Measurements from ENCODE around the gene CCDC171.
"Not testable (repeated sequence)": the region's sequence is repeated elsewhere in the genome, so short reads cannot be mapped to it uniquely, and the experiment has no call there.

The CCDC171 gene

DNA sequence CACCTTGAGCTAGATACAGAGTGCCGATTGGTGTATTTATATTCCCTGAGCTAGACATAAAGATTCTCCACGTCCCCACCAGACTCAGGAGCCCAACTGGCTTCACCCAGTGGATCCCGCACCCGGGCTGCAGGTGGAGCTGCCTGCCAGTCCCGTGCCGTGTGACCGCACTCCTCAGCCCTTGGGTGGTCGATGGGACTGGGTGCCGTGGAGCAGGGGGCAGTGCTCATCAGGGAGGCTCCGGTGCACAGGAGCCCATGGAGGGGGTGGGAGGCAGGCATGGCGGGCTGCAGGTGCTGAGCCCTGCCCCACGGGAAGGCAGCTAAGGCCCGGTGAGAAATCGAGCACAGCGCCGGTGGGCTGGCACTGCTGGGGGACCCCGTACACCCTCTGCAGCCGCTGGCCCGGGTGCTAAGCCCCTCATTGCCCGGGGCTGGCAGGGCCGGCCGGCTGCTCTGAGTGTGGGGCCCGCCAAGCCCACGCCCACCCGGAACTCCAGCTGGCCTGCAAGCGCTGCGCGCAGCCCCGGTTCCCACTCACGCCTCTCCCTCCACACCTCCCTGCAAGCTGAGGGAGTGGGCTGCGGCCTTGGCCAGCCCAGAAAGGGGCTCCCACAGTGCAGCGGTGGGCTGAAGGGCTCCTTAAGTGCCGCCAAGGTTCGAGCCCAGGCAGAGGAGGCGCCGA is 147.2 kb downstream of the CCDC171 start:
- DNase-seq, result not testable (repeated sequence)

GRCh38 chr9:15707000-15707399 is 154.2 kb downstream of the CCDC171 start:
- DNase-seq, result no peak

- no peak for DNase-seq
Observed at GRCh38 chr9:15711531-15711930, 158.7 kb downstream of the CCDC171 start.

DNA sequence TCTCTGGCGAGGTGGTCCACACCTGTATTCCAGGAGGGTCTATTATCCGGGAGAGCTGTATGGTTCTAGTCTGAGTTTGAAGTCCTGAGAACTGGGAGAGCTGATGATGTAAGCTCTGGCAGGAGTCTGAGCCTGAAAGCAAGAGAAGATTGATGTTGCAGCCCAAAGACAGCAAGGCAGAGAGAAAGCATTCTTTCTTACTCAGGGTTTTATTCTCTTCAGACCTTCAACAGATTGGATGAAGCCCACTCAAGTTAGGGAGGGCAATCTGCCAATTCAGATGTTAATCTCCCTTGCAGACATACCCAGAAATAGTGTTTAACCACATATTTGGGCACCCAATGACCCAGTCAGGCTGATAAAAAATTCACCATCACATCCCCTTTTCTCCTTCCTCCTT is 159.1 kb downstream of the CCDC171 start:
- DNase-seq, result no peak

- no peak for DNase-seq
Observed at GRCh38 chr9:15714746-15715145, 161.9 kb downstream of the CCDC171 start.

DNA sequence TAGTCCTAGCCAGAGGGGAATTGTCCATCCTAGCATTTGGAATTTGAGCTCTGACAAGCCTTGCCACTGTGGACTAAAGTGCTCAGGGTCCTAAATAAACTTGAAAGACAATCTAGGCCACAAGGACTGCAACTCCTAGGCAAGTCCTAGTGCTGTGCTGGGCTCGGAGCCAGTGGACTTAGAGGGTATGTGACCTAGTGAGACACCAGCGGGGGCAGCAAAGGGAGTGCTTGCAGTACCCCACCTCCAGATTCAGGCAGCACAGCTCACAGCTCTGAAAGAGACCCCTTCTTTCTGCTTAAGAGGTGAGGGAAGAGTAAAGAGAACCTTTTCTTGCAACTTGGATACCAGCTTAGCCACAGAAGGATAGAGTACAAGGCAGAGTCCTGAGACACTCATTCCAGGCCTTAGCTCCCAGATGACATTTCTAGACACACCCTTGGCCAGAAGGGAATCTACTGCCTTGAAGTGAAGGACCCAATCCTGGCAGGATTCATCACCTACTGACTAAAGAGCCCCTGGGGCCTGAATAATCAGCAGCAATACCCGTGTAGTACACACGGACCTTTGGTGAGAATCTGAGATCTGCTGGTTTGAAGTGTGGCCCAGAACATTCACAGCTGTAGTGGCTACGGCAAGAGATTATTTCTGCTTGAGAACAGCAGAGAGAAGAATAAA is 164.6 kb downstream of the CCDC171 start:
- DNase-seq, result no peak

DNA sequence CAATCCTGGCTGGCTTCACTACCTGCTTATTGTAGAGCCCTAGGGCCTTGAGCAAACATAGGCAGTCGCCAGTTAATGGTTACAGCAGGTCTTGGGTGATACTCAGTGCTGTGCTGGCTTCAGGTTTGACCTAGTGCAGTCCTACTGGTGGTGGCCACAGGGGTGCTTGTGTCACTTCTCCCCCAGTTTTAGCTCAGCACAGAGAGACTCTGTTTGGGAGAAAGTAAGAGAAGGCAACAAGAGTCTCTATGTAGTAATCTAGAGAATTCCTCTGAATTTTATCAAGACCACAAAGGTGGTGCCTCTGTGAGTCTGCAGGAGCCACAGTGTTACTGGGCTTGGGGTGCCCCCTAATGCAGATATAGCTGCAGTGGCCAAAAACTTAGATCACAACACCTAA is 165.6 kb downstream of the CCDC171 start:
- DNase-seq, result no peak

- no peak for DNase-seq
Observed at GRCh38 chr9:15720861-15721260, 168.0 kb downstream of the CCDC171 start.

DNA sequence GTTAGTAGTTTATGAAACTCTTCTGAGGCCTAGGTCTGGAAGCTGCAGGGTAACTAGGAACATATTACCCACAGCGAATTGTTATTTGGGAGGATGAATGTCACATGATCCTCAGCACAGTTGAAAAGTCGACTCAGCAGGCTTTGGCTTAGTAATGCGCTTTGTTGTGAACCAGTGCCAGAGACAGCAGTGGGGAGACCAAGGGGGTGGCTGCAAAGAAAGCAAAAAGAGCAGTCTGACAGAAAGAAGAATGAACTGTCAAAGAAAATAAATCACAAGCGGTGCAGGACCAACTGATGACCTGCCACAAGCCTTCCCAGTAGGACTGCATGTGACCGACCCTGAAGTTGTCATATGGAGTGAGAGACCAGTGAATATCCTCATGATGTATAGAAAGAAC is 170.0 kb downstream of the CCDC171 start:
- DNase-seq, result no peak

- DNase-seq, result no peak
Observed at GRCh38 chr9:15724016-15724415, 171.2 kb downstream of the CCDC171 start.

- no peak for DNase-seq
Observed at GRCh38 chr9:15724612-15725011, 171.8 kb downstream of the CCDC171 start.

- no peak for DNase-seq
Observed at GRCh38 chr9:15725953-15726352, 173.1 kb downstream of the CCDC171 start.

DNA sequence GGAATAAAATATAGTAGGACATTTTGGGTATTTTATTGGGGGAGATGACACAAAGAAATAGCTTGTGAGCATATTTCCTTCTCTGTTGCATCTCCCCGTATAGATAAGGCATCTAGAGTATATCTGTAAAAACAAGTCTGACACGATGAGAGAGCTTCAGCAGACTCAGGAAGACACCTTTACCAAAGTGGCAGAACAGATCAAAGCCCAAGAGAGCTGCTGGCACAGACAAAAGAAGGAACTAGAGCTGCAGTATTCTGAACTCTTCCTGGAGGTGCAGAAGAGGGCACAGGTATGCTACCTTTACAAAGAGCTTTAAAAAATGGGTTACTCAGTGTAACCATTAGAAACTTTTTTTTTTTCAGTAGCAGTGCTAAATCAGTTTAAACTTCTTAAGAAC is 176.7 kb downstream of the CCDC171 start:
- no peak for DNase-seq

DNA sequence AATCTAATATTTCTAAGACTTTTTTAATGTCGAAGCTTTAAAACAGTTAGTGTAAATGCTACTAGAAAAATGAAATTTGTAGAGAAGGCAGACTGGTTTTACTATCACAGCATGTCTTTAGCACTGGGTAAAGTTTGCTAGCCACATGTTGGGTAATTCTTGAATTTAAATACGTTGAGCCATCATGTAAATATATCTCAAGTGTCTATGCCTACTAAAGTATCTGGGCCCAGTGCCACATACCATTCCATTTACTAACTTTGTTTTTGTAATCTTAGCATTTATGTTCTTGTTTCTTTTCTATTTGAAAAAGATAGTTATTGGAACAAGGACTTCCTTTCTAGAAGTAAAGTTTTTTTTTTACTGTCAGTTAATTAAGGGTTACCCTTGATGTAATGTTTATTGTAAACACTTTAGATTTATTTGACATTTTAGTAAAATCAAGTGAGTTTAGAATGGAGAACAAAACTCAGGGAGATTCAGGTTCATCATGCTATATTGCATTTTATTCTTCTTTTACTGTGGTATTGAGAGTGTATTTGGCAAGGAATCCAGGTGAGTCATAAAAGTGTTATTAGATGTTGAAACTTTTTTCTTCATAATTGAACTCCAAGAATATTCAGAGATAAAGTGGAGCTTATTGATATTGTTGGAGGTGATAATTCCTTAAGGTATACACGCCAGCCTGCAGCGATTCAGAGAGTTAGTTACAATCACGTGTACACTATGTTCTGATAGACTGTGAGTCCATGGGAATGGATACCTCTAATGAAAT is 182.4 kb downstream of the CCDC171 start:
- no peak for DNase-seq

DNA sequence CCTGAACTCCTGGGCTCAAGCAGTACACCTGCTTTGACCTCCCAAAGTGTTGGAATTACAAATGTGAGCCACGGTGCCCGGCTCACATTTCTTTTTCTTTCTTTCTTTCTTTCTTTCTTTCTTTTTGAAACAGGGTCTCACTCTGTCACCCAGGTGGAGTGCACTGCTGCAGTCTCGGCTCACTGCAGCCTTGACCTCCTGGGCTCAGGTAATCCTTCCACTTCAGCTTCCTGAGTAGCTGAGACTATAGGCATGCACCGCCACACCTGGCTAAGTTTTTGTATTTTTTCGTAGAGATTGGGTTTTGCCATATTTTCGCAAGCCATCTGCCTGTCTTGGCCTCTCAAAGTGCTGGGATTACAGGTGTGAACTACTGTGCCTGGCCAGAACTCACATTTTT is 183.7 kb downstream of the CCDC171 start:
- DNase-seq, result no peak

DNA sequence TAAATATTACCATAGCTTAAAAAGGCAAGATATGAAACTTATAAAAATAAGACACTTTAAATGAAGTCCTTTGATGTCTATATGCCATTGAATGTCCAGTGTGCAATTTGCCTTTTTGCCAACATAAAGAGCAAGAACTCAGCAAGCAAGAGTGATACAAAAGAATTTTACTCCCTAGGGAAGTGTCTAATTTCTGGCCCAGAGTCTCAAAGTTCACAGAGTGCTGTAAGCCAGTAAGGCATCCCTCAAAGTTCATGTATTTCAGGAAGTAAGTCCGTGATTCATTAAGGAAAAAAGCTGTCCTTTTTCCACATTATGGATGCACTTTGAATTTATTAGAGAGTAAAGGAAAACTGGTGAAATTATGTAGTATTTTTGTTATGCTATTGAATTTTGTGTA is 185.2 kb downstream of the CCDC171 start:
- DNase-seq, result no peak

DNA sequence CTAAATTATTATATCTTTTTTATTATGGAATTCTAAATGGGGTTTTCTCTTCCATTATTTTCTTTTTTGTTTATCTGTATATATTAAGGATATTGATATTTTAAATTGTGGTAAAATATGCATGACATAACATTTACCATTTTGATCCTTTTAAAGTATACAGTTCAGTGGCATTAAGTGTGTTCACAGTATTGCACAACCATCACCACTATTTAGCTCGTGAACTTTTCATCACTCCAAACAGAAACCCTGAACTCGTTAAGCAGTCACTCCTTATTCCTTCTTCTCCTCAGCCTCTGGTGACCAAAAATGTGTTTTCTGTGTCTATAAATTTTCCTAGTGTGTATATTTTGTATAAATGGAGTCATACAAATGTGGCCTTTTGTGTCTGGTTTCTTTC is 188.2 kb downstream of the CCDC171 start:
- no peak for DNase-seq

DNA sequence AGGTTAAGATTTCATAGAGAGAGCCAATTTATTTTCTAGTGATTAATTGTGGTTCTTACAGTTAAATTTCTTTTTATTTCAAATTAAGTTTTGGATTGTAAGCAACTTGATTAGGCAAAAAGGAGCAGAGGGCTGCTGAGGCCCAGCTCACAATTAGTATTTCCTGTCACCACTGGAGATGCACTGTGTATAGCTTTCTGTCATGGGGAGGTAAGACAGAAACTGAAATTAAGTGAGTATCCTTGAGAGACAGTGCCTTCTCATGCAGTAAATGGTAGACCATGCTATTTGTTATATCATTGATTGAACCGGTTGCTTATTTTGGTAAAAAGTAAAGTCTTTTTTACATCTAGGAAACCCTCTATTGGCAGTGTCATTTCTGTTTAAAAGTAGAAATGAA is 190.7 kb downstream of the CCDC171 start:
- DNase-seq, result no peak

- no peak for DNase-seq
Observed at GRCh38 chr9:15744196-15744595, 191.4 kb downstream of the CCDC171 start.

- no peak for DNase-seq
Observed at GRCh38 chr9:15746905-15747304, 194.1 kb downstream of the CCDC171 start.

DNA sequence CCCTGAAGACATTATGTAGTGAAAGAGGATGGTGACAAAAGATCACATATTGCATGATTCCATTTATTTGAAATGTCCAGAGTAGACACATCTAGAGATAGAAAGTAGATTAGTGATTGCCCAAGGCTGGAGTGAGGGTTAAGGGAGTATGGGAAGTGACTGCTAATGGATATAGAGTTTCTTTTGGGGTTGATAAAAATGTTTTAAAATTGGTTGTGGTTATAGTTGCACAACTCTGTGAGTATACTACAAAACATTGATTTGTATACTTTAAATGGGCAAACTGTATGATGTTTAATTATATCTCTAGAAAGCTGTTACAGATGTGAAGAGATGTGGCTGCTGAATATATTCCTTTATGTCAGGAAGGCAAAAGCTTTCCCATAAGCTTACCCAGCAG is 202.8 kb downstream of the CCDC171 start:
- no peak for DNase-seq

DNA sequence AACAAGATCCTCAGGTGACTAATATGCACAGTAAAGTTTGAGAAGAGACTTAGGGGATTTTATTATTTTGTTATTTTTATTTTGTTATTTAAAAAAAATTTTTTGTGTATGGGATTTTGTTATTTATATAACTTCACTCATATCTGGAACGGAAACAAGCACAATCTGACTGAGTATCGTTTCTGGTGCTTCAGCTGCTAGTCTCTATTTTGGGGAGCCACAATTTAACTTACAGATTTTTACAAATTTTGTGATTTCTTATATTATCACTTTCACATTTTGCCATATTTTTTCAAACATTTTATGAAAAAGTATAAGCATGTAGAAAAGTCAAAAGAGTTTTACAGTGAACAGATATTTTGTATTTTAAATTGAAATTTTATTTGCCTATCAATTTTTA is 208.7 kb downstream of the CCDC171 start:
- DNase-seq, result no peak

DNA sequence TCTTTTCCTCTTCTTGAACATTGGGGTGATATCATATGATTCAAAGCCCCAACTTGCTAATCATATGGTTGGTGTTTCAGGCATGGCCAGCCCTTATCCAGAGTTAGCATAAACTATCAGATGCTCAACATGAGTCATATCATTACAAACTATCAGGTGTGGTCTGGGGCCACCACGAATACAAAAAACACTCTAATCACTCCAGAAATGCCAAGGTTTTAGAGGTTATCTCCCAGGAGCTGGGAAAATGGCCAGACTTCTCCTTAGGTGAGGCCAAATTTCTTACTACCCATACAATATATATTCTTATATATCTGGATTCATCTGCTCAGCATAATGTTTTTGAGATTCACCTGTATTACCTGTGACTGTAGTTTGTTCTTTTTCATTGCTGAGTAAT is 210.5 kb downstream of the CCDC171 start:
- DNase-seq, result no peak

DNA sequence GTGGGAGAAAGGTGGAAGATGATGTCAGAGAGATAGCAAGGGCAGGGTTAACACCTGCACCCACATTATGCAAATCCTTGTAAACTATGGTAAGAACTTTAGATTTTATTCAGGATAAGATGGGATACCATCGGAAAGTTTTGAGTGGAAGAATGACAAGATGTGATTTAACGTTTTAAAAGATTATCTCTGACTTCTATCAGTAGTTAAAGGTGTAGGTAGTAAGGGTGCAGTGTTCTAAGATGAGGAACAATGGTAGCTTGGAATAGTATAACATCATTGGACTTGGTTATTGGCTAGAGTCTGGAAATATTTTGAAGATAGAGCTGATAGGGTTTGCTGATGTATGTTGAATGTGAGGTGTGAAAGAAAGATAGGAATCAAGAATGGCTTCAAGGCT is 211.3 kb downstream of the CCDC171 start:
- DNase-seq, result no peak

Measured in stimulated activated CD4-positive, alpha-beta T cell treated with anti-CD3 and anti-CD28 coated beads, Interleukin-12 subunit alpha, Interleukin-12 subunit beta, amount 100 ng/mL, for 4 hours (primary cell).